8988T (cell line): Measurements from ENCODE around the gene GRB10.

Experiments used
- DNase-seq: peaks from one replicate; pipeline ENCODE4 v3.0.0; 2011

GRB10 gene

DNA sequence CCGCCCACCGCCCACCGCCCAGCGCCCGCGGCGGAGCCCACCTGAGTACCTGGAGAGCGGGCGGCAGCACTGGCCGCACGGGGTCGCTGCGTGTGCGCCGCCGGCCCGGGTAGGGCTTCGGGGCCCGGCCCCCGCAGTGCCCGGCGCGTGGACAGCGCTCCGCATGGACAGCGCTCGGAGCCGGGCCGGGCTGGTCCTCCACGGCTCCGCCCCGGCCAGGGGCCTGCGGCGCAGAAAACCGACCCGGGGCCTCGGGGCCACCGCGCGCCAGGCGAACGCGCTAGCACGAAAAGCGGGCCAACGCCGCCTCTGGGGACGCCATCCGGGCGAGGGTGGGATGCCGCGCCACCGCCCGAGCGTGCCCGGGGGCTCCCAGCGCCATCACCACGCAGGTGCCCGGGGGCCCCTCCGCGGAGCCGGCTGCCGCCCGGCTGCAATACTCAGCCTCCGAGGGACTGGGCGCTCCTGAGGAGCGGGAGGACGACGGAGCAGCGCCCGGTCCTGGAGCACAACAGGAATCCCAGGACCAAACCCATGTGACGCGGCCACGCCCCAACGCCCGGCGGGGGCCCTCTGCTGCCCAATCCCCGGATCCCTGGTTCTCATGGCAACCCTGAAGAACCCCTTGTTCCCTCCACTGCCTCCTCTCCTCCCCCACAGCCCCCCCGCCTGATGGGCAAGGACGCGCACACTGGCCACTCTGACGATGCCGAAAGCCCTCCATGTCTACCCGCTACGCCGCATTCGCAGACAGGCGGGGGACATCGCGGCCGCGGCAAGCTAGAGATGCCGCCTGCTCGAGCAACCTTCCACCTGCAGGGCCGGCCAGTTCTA, at the start of gene GRB10:
GRB10 (minus strand) TSS at position 522 of the 834 bp plus-strand sequence. CDS start 50,574 bp downstream, outside the sequence.
- DNase-seq = no peak

DNA sequence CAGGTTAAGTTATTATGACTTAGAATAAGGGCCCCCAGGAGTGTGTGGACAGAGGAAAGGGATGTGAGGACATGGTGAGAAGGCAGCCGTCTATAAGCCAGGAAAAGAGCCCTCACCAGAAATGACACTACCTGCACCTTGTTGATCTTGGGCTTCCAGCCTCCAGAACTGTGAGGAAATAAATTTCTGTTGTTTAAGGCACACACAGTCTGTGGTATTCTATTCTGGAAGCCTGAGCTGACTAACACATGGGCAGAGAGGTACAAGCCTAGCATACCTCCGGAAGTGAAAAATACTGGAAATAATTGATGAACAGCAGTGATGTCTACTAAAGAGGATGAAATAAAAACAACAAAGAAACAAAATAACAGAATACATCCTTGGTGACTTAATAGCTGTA, 46.1 kb upstream of the GRB10 start:
- no peak for DNase-seq

DNA sequence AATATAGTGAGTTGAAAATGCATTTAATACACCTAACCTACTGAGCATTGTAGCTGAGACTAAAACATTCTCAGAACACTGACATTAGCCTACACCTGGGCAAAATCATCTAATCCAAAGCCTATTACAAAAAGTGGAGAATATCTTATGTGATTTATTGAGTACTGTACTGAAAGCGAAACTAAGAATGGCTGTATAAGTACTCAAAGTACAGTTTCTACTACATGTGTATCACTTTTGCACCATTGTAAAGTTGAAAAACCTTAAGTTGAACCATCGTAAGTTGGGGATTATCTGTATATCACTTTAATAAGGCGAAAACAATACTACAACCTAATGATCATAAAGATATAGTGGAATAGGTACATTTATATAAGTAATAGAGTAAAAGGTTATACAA, 45.4 kb upstream of the GRB10 start:
- no peak for DNase-seq

DNA sequence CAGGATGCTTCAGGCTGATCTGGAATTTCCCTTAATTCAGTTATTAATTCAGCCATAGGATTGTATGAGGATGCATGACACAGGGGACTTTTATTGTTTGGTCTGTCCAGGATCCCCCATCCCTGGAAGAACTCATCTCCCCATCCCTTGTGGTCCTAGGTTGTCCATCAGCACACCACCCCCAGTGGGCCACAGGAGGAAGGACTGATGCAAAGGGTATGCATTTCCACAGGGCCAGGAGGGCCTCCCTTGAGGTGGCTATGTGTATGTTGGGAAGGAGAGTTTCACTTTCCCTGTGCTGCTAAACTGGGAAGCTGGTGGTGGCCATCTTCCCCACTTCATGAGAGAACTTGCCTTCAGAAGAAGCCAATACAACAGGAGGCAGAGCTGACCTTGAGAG, 44.6 kb upstream of the GRB10 start:
- DNase-seq = no peak

DNA sequence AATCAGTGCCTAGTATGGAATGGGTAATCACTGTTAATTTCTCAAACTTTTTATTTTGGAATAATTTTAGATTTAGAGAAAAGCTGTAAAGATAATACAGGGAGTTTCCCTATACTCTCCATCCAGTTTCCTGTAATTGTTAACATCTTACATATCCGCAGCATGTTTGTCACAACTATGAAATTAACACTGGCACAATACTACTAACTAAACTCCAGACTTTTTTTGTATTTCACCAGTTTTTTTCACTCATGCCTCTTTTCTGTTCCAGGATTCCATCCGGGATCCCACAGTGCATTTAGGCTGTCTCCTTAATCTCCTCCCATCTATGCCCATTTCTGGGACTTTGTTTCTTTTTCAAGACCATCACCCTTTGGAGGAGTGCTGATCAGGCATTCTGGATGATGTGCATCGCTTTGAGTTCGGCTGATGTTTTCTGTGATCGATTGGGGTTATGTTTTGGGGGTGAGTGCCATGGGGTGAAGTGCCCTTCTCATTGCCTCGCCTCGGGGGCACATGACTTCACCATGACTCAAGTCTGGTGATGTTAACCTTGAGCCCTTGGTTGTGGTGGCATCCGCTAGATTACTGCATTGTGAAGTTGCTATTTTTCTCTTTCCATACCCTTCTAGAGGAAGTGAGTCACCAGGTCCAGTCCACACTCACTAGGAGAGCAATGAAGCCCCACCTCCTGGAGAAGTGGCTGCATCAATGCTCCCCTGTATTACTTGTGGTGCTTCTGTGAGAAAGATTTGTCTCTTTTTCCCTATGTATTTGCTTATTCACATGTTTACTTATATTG, 43.9 kb upstream of the GRB10 start:
- peak; percentile 12 for DNase-seq

DNA sequence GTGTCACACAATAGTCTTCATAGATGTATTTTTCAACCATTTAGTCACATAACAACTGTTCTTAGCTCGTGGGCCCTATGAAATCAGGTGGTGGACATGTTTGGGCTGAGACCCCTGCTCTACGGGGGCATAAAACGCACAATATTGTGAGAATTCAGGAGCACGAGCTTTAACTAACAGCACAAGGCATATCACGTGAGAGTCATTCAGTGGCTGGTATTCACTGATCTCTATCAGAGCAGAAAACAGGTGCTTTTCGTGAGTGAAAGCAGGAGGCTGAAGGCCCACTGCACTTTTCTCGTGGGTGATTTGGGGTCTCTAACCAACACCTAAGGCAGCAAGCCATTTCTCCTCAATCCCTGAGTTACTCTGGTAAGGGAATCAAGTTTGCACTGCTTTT, 42.8 kb upstream of the GRB10 start:
- no peak for DNase-seq

DNA sequence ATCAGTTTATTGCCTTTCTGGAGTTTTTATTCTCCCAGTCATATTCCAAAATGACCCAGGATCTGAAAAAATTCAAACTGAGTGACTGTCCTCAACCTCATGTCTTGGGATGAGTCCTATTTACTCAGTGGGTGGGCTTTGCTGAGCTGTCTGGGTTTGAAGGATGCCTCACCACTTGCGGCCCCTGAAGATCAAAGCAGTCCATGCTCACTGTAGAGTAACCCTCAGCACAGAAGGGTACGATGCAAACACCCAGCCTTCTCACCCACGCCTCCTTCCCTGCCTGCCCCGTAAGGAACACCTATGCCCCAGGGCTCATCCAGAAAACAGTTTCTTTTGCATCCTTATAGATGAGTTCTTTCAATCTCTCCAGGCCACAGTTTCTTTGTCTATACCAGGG, 42.2 kb upstream of the GRB10 start:
- no peak for DNase-seq

DNA sequence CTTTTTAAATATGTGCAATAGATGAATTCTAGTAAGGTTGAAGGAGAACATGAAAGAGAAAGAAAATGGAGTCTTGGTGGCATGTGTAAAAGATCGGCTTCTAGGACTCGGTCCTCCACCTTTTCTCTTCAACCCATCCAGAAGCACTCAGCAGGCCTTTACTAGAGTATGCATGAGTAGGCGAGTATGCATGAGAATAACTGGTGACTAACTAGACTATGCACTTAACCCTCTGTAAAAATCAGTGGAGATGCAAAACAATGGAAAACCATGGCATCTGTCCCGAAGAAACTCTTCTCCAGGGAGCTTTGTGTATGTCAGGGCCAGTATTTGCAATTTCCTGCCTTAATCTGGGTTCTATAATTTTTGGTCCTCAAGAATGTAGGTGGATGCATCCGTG, 40.0 kb upstream of the GRB10 start:
- DNase-seq = no peak

DNA sequence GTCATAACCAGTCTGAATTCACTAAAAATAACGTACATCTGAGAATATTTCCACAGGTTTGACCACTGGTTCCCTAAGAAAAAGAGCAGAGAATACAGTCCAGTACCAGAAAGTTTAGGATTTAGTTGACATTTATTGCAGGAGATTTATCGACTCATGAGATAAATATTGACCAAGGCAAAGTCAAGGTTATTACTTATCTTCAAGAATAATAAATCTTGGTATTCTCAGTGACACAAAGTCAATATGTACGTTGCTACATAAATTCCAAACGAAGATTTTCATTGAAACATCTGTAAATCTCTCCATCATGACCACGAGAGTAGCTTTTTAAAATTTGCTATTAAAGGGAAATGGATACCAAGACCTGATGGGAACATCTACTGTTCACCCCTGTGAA, 39.4 kb upstream of the GRB10 start:
- DNase-seq = no peak

DNA sequence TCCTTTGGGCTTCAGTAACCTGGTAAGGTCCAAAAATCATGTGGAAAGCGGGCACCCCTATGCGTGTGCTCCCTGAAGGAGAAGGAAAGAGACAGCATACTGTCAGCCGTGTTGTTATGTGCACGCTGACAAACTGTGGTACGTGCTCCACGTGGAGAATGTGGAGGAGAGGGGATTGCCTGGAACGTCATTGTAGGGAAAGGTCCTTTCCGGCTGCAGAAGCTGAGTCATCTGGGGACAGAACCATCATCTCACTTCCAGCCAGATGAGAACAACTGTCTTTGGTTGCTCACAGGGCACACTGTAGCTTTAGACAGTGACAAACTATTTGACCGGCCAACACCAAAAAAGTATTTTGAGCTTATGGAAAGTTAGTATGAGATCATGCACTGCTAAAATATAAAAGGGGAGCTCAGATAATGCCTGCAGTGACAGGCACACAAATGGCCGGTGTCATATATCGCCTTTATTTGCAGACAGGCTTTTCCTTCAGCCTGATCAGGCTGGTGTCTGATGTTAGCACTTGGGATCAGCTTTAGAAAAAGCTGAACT, 38.8 kb upstream of the GRB10 start:
- DNase-seq = no peak

DNA sequence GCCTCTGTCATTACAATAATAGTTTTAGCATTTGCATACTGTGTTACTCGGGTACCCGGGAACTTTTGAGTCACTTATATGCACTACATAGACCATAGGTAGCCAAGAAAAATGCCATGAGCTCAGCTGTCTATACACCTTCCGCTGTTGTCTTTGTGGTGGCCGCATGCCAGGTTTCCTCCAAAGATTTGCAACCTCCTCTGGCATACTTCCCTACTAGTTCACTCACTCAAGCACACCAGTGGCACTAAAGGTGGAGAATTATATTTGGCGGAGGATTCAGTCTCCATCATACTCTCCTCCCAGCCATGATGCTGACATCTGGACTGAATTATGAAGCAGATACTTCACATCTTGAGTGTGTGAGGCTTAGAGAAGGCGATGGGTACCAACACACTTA, 35.6 kb upstream of the GRB10 start:
- DNase-seq = no peak

DNA sequence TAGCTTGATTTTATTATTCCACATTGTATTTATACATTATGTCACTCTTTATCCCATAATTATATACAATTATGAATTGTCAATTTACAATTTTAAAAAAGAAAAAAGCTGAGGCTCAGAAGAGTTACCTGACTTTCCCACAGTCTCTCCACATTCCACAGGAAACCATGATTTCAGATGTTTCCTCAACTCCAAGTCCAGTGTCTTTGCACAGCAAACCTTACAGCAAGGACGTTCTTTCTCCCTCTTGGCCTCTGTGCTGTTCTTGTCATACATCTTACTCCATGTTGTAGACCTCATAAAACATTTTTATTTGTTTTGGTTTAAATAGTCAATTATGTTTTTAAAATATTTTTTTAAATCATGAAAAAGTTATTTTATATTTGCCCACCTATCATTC, 34.9 kb upstream of the GRB10 start:
- no peak for DNase-seq

DNA sequence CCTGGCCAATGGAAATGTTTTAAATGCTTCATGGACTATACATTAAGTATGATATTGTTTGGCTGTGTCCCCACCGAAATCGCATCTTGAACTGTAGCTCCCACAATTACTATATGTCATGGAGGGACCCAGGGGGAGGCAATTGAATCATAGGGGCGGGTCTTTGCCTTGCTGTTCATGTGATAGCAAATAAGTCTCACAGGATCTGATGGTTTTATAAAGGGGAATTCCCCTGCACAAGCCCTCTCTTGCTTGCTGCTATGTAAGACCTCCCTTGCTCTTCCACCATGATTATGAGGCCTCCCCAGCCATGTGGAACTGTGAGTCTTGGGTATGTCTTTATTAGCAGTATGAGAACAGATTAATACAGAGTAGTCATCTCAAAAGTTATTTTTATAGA, 32.4 kb upstream of the GRB10 start:
- DNase-seq = no peak

DNA sequence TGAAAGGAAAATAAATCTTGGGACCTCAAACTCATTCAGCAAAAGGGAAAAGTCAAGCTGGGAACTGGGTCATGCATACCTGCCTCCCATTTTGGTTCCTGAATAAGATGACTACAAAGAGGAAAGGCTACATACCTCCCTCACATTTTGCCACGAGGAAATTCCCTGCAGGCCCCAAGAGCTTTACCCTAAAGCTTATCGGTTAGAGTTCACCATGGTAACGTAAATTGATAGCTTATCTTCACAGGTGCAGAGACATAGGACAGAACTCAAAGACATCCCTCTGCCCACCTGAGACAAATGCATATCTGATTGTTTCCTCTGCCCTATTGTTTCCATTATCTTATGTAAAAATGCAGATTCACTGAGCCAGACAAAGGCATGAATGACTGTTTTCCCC, 31.5 kb upstream of the GRB10 start:
- no peak for DNase-seq

DNA sequence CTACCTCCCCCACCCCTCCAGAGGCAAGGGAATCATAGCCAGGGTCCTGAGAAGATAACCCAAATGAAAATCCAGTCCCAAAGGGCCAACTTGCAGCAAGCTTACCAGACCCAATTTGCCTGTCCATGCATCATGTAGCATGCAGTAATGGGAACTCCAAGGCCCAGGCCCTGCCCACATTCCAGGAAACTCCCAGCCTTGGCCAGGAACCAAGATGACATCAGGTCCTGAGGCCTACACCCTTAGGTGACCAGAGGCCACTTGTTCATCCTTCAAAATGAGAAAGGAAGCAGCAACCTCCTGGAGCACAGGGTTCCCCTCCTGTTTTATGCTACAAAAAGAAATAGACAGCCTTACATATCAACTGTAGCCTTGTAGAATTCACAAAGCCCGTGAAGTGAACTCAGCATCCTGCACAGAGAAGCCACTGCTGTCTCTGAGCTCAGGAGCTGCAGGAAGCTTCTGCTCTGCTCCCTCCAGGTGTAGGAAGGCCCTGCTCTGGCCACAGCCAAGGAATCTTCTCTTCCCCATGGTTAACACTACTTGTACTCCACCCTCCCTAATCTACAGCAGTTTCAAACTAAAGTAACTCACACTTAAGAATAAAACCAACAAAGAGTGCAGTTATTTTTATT, 30.3 kb upstream of the GRB10 start:
- DNase-seq = no peak

DNA sequence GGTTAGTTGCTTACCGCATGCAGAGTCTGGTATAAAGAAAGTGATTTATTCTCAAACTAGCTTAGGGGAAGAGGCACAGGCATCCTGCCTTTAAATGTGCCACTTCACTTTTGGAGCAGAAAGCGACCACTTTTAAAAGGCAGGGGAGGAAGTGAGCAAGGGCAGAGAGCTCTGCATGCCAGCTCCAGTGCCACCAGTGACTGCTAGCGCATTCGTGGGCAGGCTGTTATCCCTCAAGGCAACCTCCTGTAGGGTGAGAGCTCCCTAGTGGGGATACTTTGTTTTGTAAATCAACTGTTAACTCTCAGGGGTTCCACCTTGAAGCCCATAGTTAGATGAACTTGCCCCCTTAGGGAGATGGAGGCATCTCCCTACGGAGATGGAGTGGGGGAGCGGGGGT, 29.4 kb upstream of the GRB10 start:
- DNase-seq = no peak

DNA sequence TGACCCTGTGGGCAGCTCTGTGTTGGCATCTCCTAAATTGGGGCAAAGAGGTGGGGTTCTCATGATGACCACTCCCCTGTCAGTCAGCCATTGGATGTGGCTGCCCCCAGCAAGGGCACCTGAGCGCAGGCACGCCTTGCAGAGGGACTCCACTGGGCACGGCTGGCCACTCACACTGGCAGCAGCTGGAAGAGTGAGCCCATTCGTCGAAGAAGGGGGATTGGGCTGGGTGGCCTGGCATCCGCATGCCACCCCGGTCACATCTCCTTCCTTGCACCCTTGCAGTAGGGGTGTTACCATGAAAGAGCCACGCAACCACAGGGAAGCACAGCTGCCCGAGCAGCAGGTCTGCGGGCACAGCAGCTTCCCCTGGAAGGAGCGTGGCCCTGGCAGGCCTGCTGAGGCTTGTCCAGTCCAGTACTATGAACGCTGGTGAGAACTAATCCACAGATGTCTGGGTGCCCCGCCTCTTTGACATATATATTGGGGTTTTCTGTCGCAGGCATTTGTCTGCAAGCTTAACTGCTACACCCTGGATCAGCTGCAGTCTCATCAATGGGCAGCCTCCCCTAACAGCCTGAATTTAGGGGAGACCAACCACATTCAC, 25.7 kb upstream of the GRB10 start:
- DNase-seq = no peak

DNA sequence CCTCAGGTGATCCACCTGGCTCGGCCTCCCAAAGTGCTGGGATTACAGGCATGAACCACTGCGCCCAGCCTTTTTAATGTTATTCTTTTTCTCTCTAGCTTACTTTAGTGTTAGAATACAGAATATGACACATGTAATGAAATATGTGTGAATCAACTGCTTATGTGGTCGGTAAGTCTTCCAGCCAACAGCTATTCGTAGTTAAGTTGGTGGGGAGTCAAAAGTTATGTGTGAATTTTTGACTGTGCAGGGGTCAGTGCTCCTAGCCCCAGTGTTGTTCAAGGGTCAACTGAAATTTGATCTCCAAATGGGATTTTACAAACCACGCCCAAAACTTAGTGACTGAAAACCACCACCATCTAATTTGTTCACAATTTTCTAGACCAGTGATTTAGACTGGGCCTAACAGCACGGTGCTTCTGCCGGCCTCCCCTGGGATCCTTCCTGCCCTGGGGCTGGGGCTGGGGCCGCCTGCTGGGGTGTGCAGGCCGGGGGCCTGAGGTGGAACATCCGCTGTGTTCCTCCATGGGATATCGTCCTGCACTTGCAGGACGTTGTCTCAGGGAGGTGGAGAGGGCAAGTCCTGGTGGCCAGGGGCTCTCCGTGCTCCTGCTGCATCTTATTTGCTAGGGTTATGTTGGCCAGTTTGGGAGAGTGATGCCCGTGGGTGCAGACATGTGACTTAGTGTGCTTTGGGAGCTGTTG, 24.5 kb upstream of the GRB10 start:
- DNase-seq = no peak

DNA sequence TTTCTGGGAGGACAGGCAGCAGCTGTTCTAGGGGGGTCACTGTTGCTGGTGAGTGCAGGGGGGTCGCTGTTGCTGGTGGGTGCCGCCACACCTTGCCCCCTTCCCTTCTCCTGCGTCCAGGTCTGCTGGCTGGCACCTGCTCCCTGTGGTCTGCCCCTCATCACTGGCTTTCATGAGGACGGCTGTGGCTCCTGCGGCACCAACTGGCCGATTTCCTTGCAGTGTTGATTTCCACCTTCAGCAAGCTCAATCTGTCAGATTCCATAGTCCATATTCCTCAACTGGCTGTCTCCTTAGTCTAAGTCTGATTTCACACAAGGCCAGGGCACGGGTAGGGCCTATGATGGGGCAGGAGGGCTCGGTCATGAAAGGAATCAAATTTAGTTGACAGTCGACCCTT, 23.4 kb upstream of the GRB10 start:
- no peak for DNase-seq

DNA sequence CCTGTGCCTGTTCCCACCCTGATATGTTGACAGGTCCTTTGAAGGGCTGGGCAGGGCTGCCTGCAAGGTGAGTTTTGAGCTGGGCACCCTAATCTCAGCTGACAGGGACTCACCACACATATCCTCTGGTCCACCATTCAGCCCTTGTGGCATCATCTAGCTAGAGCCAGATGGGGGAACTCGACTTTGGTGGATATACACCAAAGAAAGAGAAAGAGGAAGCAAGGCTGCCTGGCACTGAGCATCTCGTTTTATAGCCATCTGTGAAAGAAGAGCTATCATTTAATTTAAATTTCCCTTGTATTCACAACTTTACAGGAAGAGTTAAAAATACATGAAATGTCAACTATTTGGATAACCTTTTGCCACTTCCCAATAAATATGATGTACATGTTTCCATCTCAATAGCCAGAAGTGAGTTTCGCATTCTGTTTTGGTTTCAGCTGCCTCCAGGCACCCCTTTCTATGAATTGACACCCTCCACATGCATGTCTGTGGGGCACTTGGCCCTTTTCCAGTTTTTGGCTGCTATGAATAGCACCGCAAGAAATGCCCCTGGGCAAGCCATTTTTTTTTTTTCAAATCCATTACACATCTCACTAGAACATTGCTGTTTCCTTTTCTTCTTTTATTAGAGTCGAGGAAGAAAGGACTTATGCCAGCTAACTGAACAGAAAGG, 22.9 kb upstream of the GRB10 start:
- DNase-seq = no peak

DNA sequence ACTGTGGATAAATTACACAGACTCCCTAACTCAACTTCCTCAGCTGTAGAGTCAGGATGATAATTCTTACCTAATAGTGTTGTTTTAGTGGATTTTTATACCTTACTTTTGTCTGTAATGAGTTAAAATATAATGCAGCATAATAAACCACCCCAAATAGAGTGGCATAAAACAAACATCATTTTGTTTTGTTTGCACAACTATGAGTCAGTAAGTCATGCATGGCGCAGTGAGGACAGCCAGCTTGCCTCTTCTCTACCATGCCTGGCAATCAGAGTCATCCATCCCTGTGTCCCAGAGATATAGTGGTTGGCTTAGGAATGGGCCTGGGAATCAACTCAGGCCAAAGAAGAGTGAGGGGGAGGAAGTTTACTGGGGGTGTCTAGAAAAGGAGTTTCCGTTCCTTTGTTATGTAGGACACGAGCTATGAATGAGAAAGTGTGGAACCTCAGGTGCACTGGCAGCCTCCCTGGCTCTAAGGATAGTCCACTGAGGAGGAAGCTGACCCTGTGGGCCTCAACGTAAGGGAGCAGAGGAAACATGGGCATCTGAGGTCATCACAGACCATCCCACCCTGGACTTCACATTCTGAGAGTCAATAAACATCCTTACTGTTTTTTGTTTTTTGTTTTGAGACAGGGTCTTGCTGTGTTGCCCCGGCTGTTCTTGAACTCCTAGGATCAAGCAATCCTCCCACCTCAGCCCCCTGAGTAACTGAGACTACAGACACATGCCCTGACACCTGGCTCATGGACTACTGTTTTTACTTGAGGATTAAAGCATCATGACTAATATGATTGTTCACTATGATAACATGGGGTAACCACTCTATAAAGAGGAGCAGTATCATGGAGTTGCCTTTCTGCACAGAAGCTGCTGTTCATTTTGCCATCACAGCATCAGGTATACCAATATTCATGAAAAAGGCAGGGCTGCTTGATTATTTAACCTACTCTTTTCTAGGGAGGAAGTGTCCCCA, 21.0 kb upstream of the GRB10 start:
- DNase-seq = no peak
